GM12878 (cell line): ENCODE measurements around the gene UNG. TPM values are rescaled to one million over a fixed set of nuclear protein-coding genes. Genes with fewer than 3 reads are reported as not detected.

ENCODE experiments used
- ATAC-seq: fragments of 200-7000 bp; cut with Tn5 transposase; 3 replicates; pipeline ENCODE4 v1.9.1; 2020; ENCODE audit warnings: mild to moderate bottlenecking, moderate library complexity
- BruUV-seq: library from RNA; stranded (reverse); fragments of 400-500 nt; replicated peaks from 2 replicates; lab custom pipeline; 2021; lab: Mats Ljungman, UMichigan
- CTCF ChIA-PET: fragments of 300-600 bp; sonication (Branson Sonifier 250); formaldehyde crosslinking; extraction: SDS; loops from one replicate; lab custom pipeline; 2021; ENCODE audit warnings: inconsistent platforms; lab: Yijun Ruan, JAX
- POLR2A ChIA-PET: fragments of 350-600 bp; formaldehyde crosslinking; extraction: SDS; loops from one replicate; lab custom pipeline; 2021; ENCODE audit warnings: inconsistent platforms; lab: Charles Lee
- RAD21 ChIA-PET: fragments of 300-600 bp; sonication (Branson Sonifier 250); formaldehyde crosslinking; loops from one replicate; lab custom pipeline; 2023; ENCODE audit warnings: antibody characterized with exemption; ENCODE audit not compliant: unreplicated experiment; lab: Charles Lee
- SMC1A ChIA-PET: fragments of 300-600 bp; sonication (Branson Sonifier 250); formaldehyde crosslinking; loops from one replicate; lab custom pipeline; 2023; ENCODE audit not compliant: unreplicated experiment, uncharacterized antibody; lab: Charles Lee
- DNase-seq: peaks from one replicate; pipeline ENCODE4 v3.0.0-alpha.2; 2011; ENCODE audit warnings: low read depth, low spot score
- FAIRE-seq: peaks from 3 replicates; lab custom pipeline; 2011; peaks lifted over from hg19 to GRCh38; lab: Jason Lieb, UNC
- H2AFZ ChIP-seq: 2 replicates; pipeline ENCODE4 v1.6.0; 2011; ENCODE audit warnings: low read depth, low read length, control low read depth; ENCODE audit not compliant: control insufficient read depth
- H3K27ac ChIP-seq: 2 replicates; pipeline ENCODE4 v1.5.1; 2011; ENCODE audit warnings: control low read depth; ENCODE audit not compliant: control insufficient read depth, insufficient read depth
- H3K27me3 ChIP-seq, 2 experiments: replicated peaks in 1 of 2; 2 replicates each; pipeline versions ENCODE4 v1.6.0 to v1.6.1; 2011; ENCODE audit warnings: low read length in 1 of 2; ENCODE audit not compliant: control insufficient read depth in 2 of 2, insufficient read depth in 2 of 2
- H3K36me3 ChIP-seq, 2 experiments: 2 replicates each; pipeline ENCODE4 v1.5.1; 2011; ENCODE audit warnings: low read length in 1 of 2; ENCODE audit not compliant: control insufficient read depth in 2 of 2, insufficient read depth in 2 of 2
- H3K4me1 ChIP-seq: 2 replicates; pipeline ENCODE4 v1.6.1; 2011; ENCODE audit warnings: mild to moderate bottlenecking, low read length, moderate library complexity, mixed read lengths; ENCODE audit not compliant: control insufficient read depth, insufficient read depth
- H3K4me2 ChIP-seq: 2 replicates; pipeline ENCODE4 v1.6.0; 2011; ENCODE audit warnings: control low read depth; ENCODE audit not compliant: control insufficient read depth, insufficient read depth
- H3K4me3 ChIP-seq: fragments of 200-600 bp; sonication (generic); 2 replicates; pipeline ENCODE4 v1.5.1; 2016
- H3K79me2 ChIP-seq: 2 replicates; pipeline ENCODE4 v1.6.0; 2011; ENCODE audit warnings: low read length; ENCODE audit not compliant: control insufficient read depth, insufficient read depth
- H3K9ac ChIP-seq: 2 replicates; pipeline ENCODE4 v1.8.0; 2011; ENCODE audit warnings: low read length, control low read depth, mixed read lengths; ENCODE audit not compliant: control insufficient read depth, insufficient read depth
- H3K9me3 ChIP-seq: replicated peaks from 3 replicates; pipeline ENCODE4 v1.5.1; 2011; ENCODE audit warnings: mild to moderate bottlenecking, low read length; ENCODE audit not compliant: control insufficient read depth, insufficient read depth
- H4K20me1 ChIP-seq: 2 replicates; pipeline ENCODE4 v1.6.0; 2011; ENCODE audit not compliant: control insufficient read depth, insufficient read depth
- CREM ChIP-seq: IDR thresholded peaks from 2 replicates; pipeline ENCODE4 v1.6.1; 2014; ENCODE audit warnings: antibody characterized with exemption, low read depth
- FOXK2 ChIP-seq: fragments of 450-650 bp; IDR thresholded peaks from 2 replicates; pipeline ENCODE4 v1.6.1; 2017; ENCODE audit warnings: mild to moderate bottlenecking, moderate library complexity
- GABPA ChIP-seq: IDR thresholded peaks from 2 replicates; pipeline ENCODE4 v1.6.1; 2014; ENCODE audit warnings: antibody characterized with exemption, low read depth, mild to moderate bottlenecking, inconsistent platforms
- MTA2 ChIP-seq: fragments of 450-650 bp; IDR thresholded peaks from 2 replicates; pipeline ENCODE4 v1.6.1; 2016; ENCODE audit warnings: low read depth, mild to moderate bottlenecking, moderate library complexity
- NKRF ChIP-seq: fragments of 450-650 bp; conservative IDR thresholded peaks from 2 replicates; pipeline ENCODE4 v1.6.1; 2017; ENCODE audit warnings: mild to moderate bottlenecking, moderate library complexity
- PKNOX1 ChIP-seq: fragments of 450-650 bp; IDR thresholded peaks from 2 replicates; pipeline ENCODE4 v1.6.1; 2016; ENCODE audit warnings: mild to moderate bottlenecking
- RFX5 ChIP-seq: IDR thresholded peaks from 2 replicates; pipeline ENCODE4 v1.6.1; 2011; ENCODE audit warnings: low read depth, low read length, improper control_type of control experiment
- SIN3A ChIP-seq: IDR thresholded peaks from 2 replicates; pipeline ENCODE4 v1.6.1; 2012; ENCODE audit warnings: low read depth, low read length, improper control_type of control experiment
- SMAD1 ChIP-seq: fragments of 450-650 bp; IDR thresholded peaks from 2 replicates; pipeline ENCODE4 v1.6.1; 2018; ENCODE audit warnings: mild to moderate bottlenecking, low read depth; ENCODE audit not compliant: partially characterized antibody
- SRF ChIP-seq, 2 experiments: IDR thresholded peaks; 2 replicates each; pipeline ENCODE4 v1.6.1; 2011; ENCODE audit warnings: low read depth in 2 of 2, low read length in 2 of 2, mild to moderate bottlenecking in 1 of 2, moderate library complexity in 1 of 2
- ZNF207 ChIP-seq: fragments of 450-650 bp; IDR thresholded peaks from 2 replicates; pipeline ENCODE4 v1.6.1; 2014; ENCODE audit warnings: antibody characterized with exemption, mild to moderate bottlenecking, borderline replicate concordance
- ZNF592 ChIP-seq: fragments of 450-650 bp; IDR thresholded peaks from 2 replicates; pipeline ENCODE4 v1.6.1; 2017; ENCODE audit warnings: mild to moderate bottlenecking, moderate library complexity
- WGBS: methylation state at CpG from one replicate; pipeline ENCODE4 v1.1.6; 2016; ENCODE audit warnings: low lambda C conversion rate; ENCODE audit not compliant: insufficient replicate concordance, insufficient coverage; ENCODE audit errors: missing lambda C conversion rate; 5-methylcytosine and 5-hydroxymethylcytosine counted together
- in situ Hi-C: fragments of 300-500 bp; cut with MboI; formaldehyde crosslinking; loops from 9 replicates; pipeline ENCODE4 v1.14.3; 2018; ENCODE audit warnings: mixed read lengths
- intact Hi-C: fragments of 100-400 bp; cut with micrococcal nuclease; formaldehyde crosslinking; loops from one replicate; pipeline ENCODE4 v1.14.2; 2022; ENCODE audit not compliant: unreplicated experiment
- polyA plus RNA-seq, 11 experiments: library from polyadenylated mRNA; depleted of rRNA in 4 of 11; unstranded in 6 of 11; stranded (reverse) in 5 of 11; fragments of >200 nt; fragmentation: Nextera tagmentation in 4 of 11; fragmentation: Illumina TruSeq in 1 of 11; extraction: Ambion mirVana in 4 of 11; extraction: Trizol in 1 of 11; gene quantifications; 1 replicate in 1 of 11; 2 replicates in 10 of 11; pipeline versions ENCODE4 v1.2.1 to v1.2.3, GENCODE V29; 2011 to 2016; ENCODE audit warnings: inconsistent platforms in 2 of 11, missing spikeins in 2 of 11, low read depth in 1 of 11
- total RNA-seq, 4 experiments: library from RNA; depleted of rRNA in 3 of 4; stranded (reverse); fragments of >200 nt in 3 of 4; fragmentation: Illumina TruSeq in 1 of 4; extraction: Trizol in 1 of 4; gene quantifications; 2 replicates each; pipeline versions ENCODE4 v1.2.1 to v1.2.3, GENCODE V29; 2013 to 2021

The UNG gene
- total and polyA plus RNA-seq, 10 of the 15 experiments (the other 5 are each of a cell fraction or from before 2014, with no cell fraction given), result 9.5 to 81.9 (median 48.2) TPM

- no peaks in the 10 kb centered on the region for H3K36me3 ChIP-seq
- H3K4me3 ChIP-seq, result no peak overlapping the region
- no peak overlapping the region for H2AFZ ChIP-seq
- SMC1A ChIA-PET, result no interaction called here
- H3K4me2 ChIP-seq, result no peak overlapping the region
- RAD21 ChIA-PET, result no interaction called here
- POLR2A ChIA-PET, result no interaction called here
- H3K9ac ChIP-seq, result no peak overlapping the region
- no peak for ATAC-seq
- in situ Hi-C loops, result no loop called here
- no peaks in the 10 kb centered on the region for H3K27me3 ChIP-seq
- no peaks in the 10 kb centered on the region for H3K79me2 ChIP-seq
- no peak for DNase-seq
- WGBS, result 45% methylated on average over 4 of the region's 4 CpGs
- CTCF ChIA-PET, result interaction anchor here (1.1 kb wide), 1 partner anchor 13 kb away, joined by 5 read pairs; no protein-coding TSS in a partner anchor
- FAIRE-seq, result no peak
- H3K9me3 ChIP-seq, result no peaks in the 10 kb centered on the region
- no peak overlapping the region for H3K27ac ChIP-seq
- no TSS peak for BruUV-seq
- no peaks in the 10 kb centered on the region for H4K20me1 ChIP-seq
- intact Hi-C loops, result no loop called here
- TF ChIP-seq GABPA, result no peak
- no peak for TF ChIP-seq CREM
- TF ChIP-seq ZNF207, result no peak
- no peak for TF ChIP-seq NKRF
- TF ChIP-seq RFX5, result no peak
- no peak for TF ChIP-seq SIN3A
- TF ChIP-seq FOXK2, result no peak
- no peak for TF ChIP-seq PKNOX1
- no peak for TF ChIP-seq MTA2
- no peak for TF ChIP-seq ZNF592
- TF ChIP-seq SMAD1, result no peak
- TF ChIP-seq SRF (IDR thresholded peaks at IDR 0.05; ENCODE audit: low read depth in 2 of 2, low read length in 2 of 2), result no peak
- TF ChIP-seq, all 136 proteins: peak for 0
- H3K4me1 ChIP-seq, result no peaks in the 10 kb centered on the region
These were observed 43.2 kb downstream of the UNG start for GRCh38 chr12:109140560-109140959.
